Measurements from ENCODE around the gene CDH24.

CDH24 gene

DNA sequence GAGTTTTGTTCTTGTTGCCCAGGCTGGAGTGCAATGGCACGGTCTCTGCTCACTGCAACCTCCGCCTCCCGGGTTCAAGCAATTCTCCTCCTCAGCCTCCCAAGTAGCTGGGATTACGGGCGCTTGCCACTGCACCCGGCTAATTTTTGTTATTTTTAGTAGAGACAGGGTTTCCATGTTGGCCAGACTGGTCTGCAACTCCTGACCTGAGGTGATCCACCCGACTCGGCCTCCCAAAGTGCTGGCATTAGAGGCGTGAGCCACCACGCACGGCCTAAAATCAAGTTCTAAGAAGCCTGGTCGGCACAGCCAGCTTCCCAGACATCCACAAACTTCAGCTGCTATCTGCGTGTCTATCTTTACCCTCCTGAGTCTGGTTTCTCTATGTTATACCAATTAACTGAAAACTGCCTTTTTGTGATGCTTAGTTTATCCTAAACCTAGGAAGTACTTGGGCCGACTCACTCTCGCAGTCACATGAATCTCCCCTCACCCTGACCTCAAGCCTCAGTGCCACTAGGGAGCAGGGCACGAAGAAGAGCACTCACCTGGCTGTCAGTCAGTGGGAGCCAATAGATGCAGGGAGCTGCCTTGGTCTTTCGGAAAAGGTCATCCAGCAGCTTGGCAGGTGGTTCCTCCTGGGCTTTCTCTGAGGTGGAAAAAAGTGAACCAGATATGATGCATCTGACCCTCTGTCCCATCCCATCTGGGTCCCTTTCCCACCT, 3.4 kb upstream of the CDH24 start:
- H3K4me3 ChIP-seq (ENCODE audit: low read depth, low read length), result no peak overlapping the region
- TF ChIP-seq, protein P1, sequence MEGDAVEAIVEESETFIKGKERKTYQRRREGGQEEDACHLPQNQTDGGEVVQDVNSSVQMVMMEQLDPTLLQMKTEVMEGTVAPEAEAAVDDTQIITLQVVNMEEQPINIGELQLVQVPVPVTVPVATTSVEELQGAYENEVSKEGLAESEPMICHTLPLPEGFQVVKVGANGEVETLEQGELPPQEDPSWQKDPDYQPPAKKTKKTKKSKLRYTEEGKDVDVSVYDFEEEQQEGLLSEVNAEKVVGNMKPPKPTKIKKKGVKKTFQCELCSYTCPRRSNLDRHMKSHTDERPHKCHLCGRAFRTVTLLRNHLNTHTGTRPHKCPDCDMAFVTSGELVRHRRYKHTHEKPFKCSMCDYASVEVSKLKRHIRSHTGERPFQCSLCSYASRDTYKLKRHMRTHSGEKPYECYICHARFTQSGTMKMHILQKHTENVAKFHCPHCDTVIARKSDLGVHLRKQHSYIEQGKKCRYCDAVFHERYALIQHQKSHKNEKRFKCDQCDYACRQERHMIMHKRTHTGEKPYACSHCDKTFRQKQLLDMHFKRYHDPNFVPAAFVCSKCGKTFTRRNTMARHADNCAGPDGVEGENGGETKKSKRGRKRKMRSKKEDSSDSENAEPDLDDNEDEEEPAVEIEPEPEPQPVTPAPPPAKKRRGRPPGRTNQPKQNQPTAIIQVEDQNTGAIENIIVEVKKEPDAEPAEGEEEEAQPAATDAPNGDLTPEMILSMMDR (IDR thresholded peaks at IDR 0.05; ENCODE audit: borderline replicate concordance, insufficient read depth, low read depth, low read length), result no peak

DNA sequence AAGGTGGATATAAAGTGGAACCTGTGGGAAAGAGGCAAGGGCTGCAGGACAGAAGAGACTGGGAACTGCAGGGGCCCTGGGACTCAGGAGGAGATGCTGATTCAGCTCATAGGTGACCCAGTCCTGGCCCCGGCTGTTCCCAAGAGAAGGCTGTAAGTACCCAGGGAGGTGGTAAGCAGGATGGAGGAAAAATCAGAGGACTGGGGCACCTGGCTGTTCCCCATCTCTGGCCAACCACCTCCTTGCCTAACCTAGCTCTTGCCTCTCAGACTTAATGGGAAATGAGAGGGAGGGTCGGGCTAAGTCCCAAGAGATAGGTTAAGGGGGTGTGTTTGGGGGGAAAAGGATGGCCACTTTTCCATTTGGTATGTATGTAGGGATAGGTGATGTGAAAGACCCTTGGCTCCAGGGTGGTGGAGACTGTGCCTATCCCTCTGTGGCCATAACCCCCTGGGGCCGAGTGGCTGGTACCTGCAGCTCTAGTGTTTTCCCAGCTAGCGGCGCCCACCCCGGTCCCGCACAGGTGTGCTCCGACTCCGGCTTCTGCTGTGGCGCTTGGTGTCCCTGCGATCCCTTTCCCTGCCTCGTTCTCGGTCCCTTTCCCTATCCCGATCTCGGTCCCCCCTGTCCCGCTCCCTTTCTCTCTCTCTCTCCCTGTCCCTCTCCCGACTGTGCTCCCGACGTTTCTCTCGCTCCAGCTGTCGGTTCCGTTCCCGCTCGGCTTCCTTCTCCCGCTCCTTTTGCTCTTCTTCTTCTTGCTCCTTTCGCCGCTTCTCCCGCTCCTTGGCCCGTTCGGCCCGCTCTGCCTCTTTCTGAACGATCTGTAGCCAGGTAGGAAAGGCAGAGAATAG, 1.6 kb upstream of the CDH24 start:
- no peak overlapping the region for H3K4me3 ChIP-seq (ENCODE audit: low read depth, low read length)
- TF ChIP-seq, protein P1 (IDR thresholded peaks at IDR 0.05; ENCODE audit: borderline replicate concordance, insufficient read depth, low read depth, low read length), result no peak

DNA sequence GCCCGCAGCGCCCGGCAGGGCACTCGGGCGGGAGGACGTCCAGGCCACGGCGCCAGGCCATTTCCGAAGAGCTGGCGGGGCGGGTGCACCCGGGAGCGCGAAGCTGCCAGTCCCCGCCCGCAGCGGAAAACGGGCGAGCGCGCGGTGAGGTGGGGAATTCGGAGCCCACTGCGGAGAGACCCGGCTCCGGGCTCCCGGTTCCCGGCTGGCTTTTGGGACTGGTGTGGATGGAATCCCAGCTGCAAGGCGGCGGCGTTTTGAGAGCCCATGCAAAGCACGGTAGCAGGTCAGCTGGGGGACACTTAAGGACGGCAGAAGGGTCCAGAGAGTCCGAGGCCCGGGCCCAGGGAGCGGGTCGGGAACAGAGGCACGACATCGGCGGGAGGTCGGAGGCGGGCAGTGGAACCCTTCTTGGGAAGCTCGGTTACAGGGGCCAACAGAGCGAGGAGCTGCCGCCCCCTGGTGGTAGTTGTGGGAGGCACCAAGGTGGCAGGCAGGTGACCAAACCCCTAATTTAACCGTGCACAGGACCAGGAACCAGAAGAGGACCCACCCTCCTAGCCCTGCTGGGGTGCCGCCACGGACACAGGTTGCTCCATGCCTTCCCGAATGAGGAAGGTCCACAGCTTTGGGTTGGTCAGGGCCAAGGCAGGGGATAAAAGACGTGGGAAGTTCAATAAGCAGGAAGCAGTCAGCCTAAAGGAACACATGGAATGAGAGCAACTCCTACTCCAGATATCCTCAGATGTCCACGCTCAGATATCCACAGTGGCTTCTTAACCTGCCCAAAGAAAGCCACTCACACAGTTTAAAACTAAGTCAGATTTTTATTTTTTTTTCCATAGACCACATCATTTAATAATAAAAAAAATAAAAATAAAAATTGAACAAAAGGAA, 685 bp upstream of the CDH24 start:
- H3K4me3 ChIP-seq (ENCODE audit: low read depth, low read length), result peak overlapping the region; percentile 36
- TF ChIP-seq, protein P1 (IDR thresholded peaks at IDR 0.05; ENCODE audit: borderline replicate concordance, insufficient read depth, low read depth, low read length), result peak; percentile 96

DNA sequence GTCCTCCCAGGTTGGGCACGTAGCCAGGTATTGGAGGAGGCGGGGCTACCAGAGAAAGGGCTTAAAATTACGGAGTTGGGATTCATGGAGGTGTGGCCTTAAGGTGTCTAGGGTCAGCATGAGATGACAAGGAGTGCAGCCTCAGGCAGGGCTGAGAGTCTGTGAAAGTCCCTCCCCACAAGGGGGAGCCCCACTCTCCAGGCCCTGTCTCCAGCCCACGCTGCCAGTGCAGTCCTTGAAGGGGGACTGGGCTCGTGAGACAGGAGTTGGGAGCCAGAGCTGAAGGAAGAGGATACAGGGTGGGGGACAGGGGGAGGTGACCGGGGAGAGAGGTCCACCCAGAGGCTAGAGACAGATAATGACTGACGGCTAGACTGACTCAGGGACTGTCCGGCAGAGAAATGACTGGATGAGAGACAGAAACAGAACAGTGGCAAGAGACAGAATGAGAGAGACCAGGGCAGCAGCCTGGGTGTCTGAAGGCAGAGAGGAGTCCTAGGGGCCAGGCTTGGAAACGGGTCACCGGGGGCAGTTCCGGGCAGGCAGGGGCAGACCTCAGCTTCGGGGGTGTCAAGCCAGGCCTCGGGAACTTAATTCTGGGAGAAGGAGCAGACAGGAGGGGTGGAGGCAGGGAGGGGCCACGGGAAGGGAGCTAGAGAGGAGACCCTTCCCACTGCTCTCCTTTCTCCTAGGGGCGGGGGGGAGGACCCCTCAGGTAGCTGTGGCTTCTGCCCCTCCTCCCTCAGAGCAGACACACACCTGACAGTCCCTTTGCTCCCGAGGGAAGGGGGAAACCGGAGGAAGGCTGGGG, 970 bp downstream of the CDH24 start:
- no peak overlapping the region for H3K4me3 ChIP-seq (ENCODE audit: low read depth, low read length)
- TF ChIP-seq, protein P1 (IDR thresholded peaks at IDR 0.05; ENCODE audit: borderline replicate concordance, insufficient read depth, low read depth, low read length), result peak; percentile 94

DNA sequence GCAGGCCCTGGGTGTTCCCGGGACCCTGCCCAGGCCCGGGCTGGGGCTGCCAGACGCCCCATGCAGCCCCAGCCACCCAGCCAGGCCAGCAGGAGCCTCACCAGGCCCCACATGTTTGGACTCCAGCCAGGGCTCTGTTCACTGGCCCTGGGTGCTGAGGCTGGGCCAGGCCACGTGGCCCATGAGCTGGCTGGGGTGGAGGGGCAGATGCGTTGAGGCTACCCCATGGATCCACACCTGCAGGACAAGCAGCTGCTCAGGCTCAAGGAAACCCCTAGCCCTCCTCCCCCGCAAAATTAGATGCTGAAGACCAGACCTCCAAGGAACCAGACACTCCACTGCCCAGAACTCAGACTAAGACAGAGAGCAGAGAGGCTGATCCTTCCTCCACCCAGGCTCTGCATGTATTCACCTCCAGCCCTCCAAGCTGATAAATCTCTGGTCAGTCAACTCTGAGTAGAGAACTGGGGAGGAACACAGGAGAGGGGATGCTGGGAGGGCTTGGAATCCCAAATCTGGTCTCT, 1.6 kb downstream of the CDH24 start:
- no peak overlapping the region for H3K4me3 ChIP-seq (ENCODE audit: low read depth, low read length)
- TF ChIP-seq, protein P1 (IDR thresholded peaks at IDR 0.05; ENCODE audit: borderline replicate concordance, insufficient read depth, low read depth, low read length), result no peak

DNA sequence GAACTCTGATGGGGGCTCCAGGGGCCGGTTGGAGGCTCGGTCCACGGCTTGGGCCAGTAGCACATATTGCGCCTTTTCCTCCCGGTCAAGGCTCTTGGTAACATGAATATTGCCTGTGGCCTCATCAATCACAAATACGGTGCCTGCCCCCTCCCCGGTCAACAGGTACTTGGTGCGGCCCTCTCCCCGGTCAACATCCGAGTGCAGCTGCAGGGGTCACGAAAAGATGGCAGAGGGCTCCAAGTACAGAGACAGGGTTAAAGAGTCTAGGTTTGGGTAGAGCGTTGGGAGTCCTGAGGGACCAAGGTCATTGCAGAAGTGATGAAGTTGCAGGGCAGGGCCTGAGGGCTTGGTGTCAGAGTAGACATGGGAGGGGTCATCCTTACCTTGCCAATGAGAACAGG, 2.2 kb downstream of the CDH24 start:
- H3K4me3 ChIP-seq (ENCODE audit: low read depth, low read length), result no peak overlapping the region
- TF ChIP-seq, protein P1 (IDR thresholded peaks at IDR 0.05; ENCODE audit: borderline replicate concordance, insufficient read depth, low read depth, low read length), result no peak
